Uterus (tissue), 2 donors: ENCODE measurements around the gene EFEMP1.

ENCODE experiments used
- POLR2A ChIP-seq, 2 donors: fragments of 450-650 bp; IDR thresholded peaks; one replicate each; pipeline ENCODE4 v1.6.1; 2016; ENCODE audit warnings: antibody characterized with exemption in 2 of 2, mild to moderate bottlenecking in 1 of 2, moderate library complexity in 1 of 2
- TF ChIP-seq, protein P1 (sequence below), 4 experiments: fragments of 200-600 bp in 2 of 4; fragments of 450-650 bp in 2 of 4; sonication (generic) in 2 of 4; IDR thresholded peaks; one replicate each; pipeline ENCODE4 v1.5.1; 2016 to 2019; ENCODE audit warnings: antibody characterized with exemption in 4 of 4, mild to moderate bottlenecking in 2 of 4, moderate library complexity in 1 of 4

DNA sequence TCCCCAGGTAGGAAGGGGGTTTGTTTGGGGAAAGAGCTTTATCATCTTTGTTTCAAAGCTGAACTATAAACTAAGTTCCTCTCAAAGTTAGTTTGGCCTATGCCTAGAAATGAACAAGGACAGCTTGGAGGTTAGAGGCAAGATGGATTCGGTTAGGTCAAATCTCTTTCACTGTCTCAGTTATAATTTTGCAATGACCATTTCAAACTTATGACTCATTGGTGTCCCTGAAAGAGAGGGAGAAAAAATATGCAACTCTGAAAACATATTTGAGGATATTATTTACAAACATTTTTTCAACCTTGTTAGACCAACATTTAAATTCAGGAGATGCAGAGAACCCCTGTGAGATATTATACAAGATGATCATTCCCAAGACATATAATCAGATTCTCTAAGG is 95.7 kb downstream of the EFEMP1 start:
- TF ChIP-seq, protein P1, sequence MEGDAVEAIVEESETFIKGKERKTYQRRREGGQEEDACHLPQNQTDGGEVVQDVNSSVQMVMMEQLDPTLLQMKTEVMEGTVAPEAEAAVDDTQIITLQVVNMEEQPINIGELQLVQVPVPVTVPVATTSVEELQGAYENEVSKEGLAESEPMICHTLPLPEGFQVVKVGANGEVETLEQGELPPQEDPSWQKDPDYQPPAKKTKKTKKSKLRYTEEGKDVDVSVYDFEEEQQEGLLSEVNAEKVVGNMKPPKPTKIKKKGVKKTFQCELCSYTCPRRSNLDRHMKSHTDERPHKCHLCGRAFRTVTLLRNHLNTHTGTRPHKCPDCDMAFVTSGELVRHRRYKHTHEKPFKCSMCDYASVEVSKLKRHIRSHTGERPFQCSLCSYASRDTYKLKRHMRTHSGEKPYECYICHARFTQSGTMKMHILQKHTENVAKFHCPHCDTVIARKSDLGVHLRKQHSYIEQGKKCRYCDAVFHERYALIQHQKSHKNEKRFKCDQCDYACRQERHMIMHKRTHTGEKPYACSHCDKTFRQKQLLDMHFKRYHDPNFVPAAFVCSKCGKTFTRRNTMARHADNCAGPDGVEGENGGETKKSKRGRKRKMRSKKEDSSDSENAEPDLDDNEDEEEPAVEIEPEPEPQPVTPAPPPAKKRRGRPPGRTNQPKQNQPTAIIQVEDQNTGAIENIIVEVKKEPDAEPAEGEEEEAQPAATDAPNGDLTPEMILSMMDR (IDR thresholded peaks at IDR 0.05), result no peak
- no peak for TF ChIP-seq POLR2A (IDR thresholded peaks at IDR 0.05)
